Cortex of kidney (tissue), 1 donor: ENCODE results near the gene OR4C6.

ENCODE experiments used
- DNase-seq: peaks from one replicate; lab custom pipeline; 2025; lab: John Stamatoyannopoulos, UW

OR4C6 gene

GRCh38 chr11:55661901-55662300 is at the start of gene OR4C6:
Gene OR4C6 (plus strand): TSS chr11:55662201. CDS start chr11:55665167, 2,966 bp downstream.
- no peak for DNase-seq

- no peak for DNase-seq
Measured at GRCh38 chr11:55624531-55624930, 37.5 kb upstream of the OR4C6 start.

- DNase-seq, result no peak
Measured at GRCh38 chr11:55634813-55635212, 27.2 kb upstream of the OR4C6 start, which contains the start of gene OR4P4. Gene OR4P4 (plus strand): TSS chr11:55635113.

GRCh38 chr11:55648027-55648426 is 14.0 kb upstream of the OR4C6 start, which contains the start of gene OR4S2:
Gene OR4S2 (plus strand): TSS chr11:55648327. CDS start chr11:55650904, 2,577 bp downstream.
- no peak for DNase-seq

GRCh38 chr11:55652560-55652959 is 9.4 kb upstream of the OR4C6 start:
- DNase-seq, result no peak

GRCh38 chr11:55655096-55655495 is 6.9 kb upstream of the OR4C6 start:
- no peak for DNase-seq

- no peak for DNase-seq
Measured at GRCh38 chr11:55658031-55658573, 3.9 kb upstream of the OR4C6 start.

GRCh38 chr11:55658608-55659007 is 3.4 kb upstream of the OR4C6 start:
- DNase-seq, result no peak

- no peak for DNase-seq
Measured at GRCh38 chr11:55669376-55669775, 7.4 kb downstream of the OR4C6 start.

- no peak for DNase-seq
Measured at GRCh38 chr11:55673860-55674259, 11.9 kb downstream of the OR4C6 start.

- no peak for DNase-seq
Measured at GRCh38 chr11:55697817-55698216, 35.8 kb downstream of the OR4C6 start.

- DNase-seq, result no peak
Measured at GRCh38 chr11:55701429-55701828, 39.4 kb downstream of the OR4C6 start.

- DNase-seq, result no peak
Measured at GRCh38 chr11:55707029-55707428, 45.0 kb downstream of the OR4C6 start.

GRCh38 chr11:55714982-55715888 is 53.2 kb downstream of the OR4C6 start:
- no peak for DNase-seq
